Fibroblast of lung (primary cell): ENCODE results near the gene ANKRD52. TPM values are rescaled to one million over a fixed set of nuclear protein-coding genes. Genes with fewer than 3 reads are reported as not detected.

Experiments used
- DNase-seq, 2 donors: peaks; one replicate each; pipeline versions ENCODE4 v3.0.0 to v3.0.0-alpha.2; 2010; ENCODE audit warnings: low read depth in 2 of 2
- H2AFZ ChIP-seq: 2 replicates; pipeline ENCODE4 v1.5.1; 2012; ENCODE audit warnings: low read length, control low read depth, inconsistent platforms
- H3K27ac ChIP-seq: 2 replicates; pipeline ENCODE4 v1.5.1; 2011; ENCODE audit warnings: low read length, control low read depth; ENCODE audit not compliant: insufficient read depth
- H3K27me3 ChIP-seq: 2 replicates; pipeline ENCODE4 v1.5.1; 2011; ENCODE audit warnings: mild to moderate bottlenecking, low read length; ENCODE audit not compliant: control insufficient read depth, insufficient read depth
- H3K36me3 ChIP-seq: 2 replicates; pipeline ENCODE4 v1.5.1; 2011; ENCODE audit warnings: low read length; ENCODE audit not compliant: control insufficient read depth, insufficient read depth
- H3K4me1 ChIP-seq: 2 replicates; pipeline ENCODE4 v1.5.1; 2011; ENCODE audit warnings: low read length; ENCODE audit not compliant: control insufficient read depth, insufficient read depth; ENCODE audit errors: extremely low read depth
- H3K4me2 ChIP-seq: 2 replicates; pipeline ENCODE4 v1.5.1; 2011; ENCODE audit warnings: low read length, control low read depth; ENCODE audit not compliant: insufficient read depth; ENCODE audit errors: extremely low read depth
- H3K4me3 ChIP-seq, 4 experiments: fragments of 200-600 bp in 1 of 4; sonication (generic) in 1 of 4; replicated peaks in 1 of 4; 2 replicates each; pipeline ENCODE4 v1.5.1; 2011 to 2016; ENCODE audit warnings: low read length in 4 of 4, low read depth in 3 of 4, mild to moderate bottlenecking in 3 of 4, control low read depth in 2 of 4, inconsistent platforms in 1 of 4, mixed read lengths in 1 of 4; ENCODE audit not compliant: insufficient read depth in 1 of 4; ENCODE audit errors: control extremely low read depth in 1 of 4
- H3K79me2 ChIP-seq: 2 replicates; pipeline ENCODE4 v1.5.1; 2012; ENCODE audit warnings: mild to moderate bottlenecking, low read length, inconsistent platforms; ENCODE audit not compliant: control insufficient read depth, insufficient read depth
- H3K9ac ChIP-seq: 2 replicates; pipeline ENCODE4 v1.5.1; 2011; ENCODE audit warnings: mild to moderate bottlenecking, low read length, control low read depth; ENCODE audit not compliant: insufficient read depth
- H3K9me3 ChIP-seq: 2 replicates; pipeline ENCODE4 v1.5.1; 2012; ENCODE audit warnings: low read depth, low read length; ENCODE audit not compliant: control insufficient read depth, insufficient read depth
- H4K20me1 ChIP-seq: 2 replicates; pipeline ENCODE4 v1.5.1; 2011; ENCODE audit warnings: low read length; ENCODE audit not compliant: control insufficient read depth, insufficient read depth; ENCODE audit errors: extremely low read depth
- EZH2 ChIP-seq: IDR thresholded peaks from 2 replicates; pipeline ENCODE4 v1.5.1; 2012; ENCODE audit warnings: low read length, control low read depth, mild to moderate bottlenecking; ENCODE audit errors: missing control alignments
- polyA plus RNA-seq, 2 donors: library from polyadenylated mRNA; depleted of rRNA in 1 of 2; stranded (reverse) in 1 of 2; unstranded in 1 of 2; fragments of >200 nt; gene quantifications; 2 replicates each; pipeline ENCODE4 v1.2.1, GENCODE V29; 2011 to 2012; ENCODE audit warnings: missing spikeins in 1 of 2
- total RNA-seq: library from RNA; depleted of rRNA; stranded (reverse); fragments of >200 nt; gene quantifications from 2 replicates; pipeline ENCODE4 v1.2.1, GENCODE V29; 2014
- TF ChIP-seq, protein P1 (sequence below), 2 donors: IDR thresholded peaks in 1 of 2; conservative IDR thresholded peaks in 1 of 2; 1 replicate in 1 of 2; 2 replicates in 1 of 2; pipeline ENCODE4 v1.5.1; 2011 to 2012; ENCODE audit warnings: low read length in 2 of 2, control low read depth in 1 of 2, inconsistent platforms in 1 of 2, low read depth in 1 of 2, mild to moderate bottlenecking in 1 of 2

Gene ANKRD52
- total and polyA plus RNA-seq, 2 donors (not counting 1 experiment from before 2014, with no cell fraction given), result 12.2 to 14.9 TPM

DNA sequence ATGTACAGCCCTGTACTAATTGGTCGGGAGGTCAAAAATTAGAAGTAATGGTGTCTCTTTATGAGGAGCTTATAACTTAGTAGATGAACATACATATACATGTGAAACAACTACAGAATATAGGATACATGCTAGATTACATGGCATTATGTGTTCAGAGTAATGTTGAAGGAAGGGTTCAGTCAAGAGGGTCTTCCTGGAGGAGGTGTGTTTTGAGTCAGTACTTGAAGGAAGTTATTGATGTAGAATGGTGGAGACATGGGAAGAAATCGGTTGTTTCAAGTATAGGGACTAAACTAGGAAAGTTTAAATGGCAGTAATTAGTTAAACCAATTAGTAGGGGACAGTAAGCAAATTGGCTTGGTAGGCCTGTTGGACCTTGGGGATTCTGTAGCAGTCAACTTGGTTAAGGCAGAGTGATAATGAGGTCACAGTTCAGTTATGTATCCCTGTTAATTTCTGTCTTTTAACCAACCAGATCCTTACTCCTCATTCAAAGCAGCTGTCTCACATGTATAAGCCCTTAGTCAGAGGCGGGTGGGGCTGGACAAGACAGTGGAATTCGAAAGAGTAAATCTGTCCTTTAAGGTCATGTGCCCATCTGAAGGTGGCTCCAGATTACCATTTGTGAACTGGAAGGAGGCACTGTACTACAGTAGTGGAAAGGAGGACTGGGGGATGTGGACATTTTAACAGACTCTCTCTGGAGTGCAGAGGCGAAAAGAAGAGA lies 3.5 kb upstream of the ANKRD52 start:
- Histone ChIP-seq H4K20me1 (no peaks in the 10 kb centered on the region), H3K9ac (no peak overlapping the region), H3K4me1 (peaks cover 11% of the 10 kb centered on the region), H2AFZ (no peak overlapping the region), H3K4me2 (no peak overlapping the region), H3K79me2 (peaks cover 14% of the 10 kb centered on the region), H3K36me3 (no peaks in the 10 kb centered on the region), H3K27ac (peak overlapping the region; percentile 60), H3K4me3 (no peak overlapping the region), H3K9me3 (no peaks in the 10 kb centered on the region), H3K27me3 (no peaks in the 10 kb centered on the region)
- TF ChIP-seq EZH2, result no peak
- TF ChIP-seq, protein P1, sequence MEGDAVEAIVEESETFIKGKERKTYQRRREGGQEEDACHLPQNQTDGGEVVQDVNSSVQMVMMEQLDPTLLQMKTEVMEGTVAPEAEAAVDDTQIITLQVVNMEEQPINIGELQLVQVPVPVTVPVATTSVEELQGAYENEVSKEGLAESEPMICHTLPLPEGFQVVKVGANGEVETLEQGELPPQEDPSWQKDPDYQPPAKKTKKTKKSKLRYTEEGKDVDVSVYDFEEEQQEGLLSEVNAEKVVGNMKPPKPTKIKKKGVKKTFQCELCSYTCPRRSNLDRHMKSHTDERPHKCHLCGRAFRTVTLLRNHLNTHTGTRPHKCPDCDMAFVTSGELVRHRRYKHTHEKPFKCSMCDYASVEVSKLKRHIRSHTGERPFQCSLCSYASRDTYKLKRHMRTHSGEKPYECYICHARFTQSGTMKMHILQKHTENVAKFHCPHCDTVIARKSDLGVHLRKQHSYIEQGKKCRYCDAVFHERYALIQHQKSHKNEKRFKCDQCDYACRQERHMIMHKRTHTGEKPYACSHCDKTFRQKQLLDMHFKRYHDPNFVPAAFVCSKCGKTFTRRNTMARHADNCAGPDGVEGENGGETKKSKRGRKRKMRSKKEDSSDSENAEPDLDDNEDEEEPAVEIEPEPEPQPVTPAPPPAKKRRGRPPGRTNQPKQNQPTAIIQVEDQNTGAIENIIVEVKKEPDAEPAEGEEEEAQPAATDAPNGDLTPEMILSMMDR (conservative IDR thresholded peaks at IDR 0.05 in 1 of 2, IDR thresholded peaks at IDR 0.05 in 1 of 2; ENCODE audit: low read depth in 1 of 2, low read length in 2 of 2), result no peak
- peak; percentile 53 to 80 for DNase-seq

DNA sequence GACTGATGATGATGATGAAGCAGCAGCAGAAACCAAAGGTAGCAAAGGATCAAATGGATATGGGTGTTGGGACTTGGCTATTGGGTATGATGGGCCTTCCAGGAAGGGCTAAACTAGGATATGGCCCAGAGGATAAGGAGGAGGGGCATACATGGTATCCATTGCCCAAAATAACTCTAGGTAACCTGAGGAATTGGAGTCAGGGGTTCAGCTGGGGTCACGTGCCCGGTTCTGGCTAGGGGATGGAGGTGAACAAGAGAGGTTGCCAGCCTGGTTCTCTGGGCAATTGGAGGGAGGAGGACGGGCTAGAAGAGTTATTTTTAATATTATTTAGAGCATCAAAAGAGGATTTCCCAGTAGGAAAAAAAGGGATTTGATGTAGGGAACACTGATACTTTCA lies 2.7 kb upstream of the ANKRD52 start:
- Histone ChIP-seq H3K79me2 (peaks cover 21% of the 10 kb centered on the region), H4K20me1 (no peaks in the 10 kb centered on the region), H3K9me3 (no peaks in the 10 kb centered on the region), H2AFZ (no peak overlapping the region), H3K4me3 (no peak overlapping the region), H3K9ac (no peak overlapping the region), H3K4me1 (peaks cover 15% of the 10 kb centered on the region), H3K27me3 (no peaks in the 10 kb centered on the region), H3K4me2 (no peak overlapping the region), H3K36me3 (no peaks in the 10 kb centered on the region), H3K27ac (no peak overlapping the region)
- no peak for DNase-seq
- TF ChIP-seq, protein P1 (conservative IDR thresholded peaks at IDR 0.05 in 1 of 2, IDR thresholded peaks at IDR 0.05 in 1 of 2; ENCODE audit: low read depth in 1 of 2, low read length in 2 of 2), result no peak
- TF ChIP-seq EZH2, result no peak

DNA sequence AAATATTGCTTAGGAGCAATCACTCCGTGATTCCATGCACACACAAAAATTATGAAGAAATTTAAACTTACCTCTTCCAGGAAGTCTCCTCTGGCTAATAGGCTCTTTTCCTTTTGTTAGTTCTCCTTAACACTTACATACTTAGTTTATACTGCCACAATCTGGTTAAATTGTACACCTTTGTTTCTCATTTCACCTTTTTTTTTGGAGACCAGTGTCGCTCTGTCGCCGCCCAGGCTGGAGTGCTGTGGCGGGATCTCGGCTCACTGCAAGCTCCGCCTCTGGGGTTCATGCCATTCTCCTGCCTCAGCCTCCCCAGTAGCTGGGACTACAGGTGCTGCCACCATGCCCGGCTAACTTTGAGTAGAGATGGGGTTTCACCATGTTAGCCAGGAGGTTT lies 2.2 kb upstream of the ANKRD52 start:
- peaks cover 4% of the 10 kb centered on the region for H3K36me3 ChIP-seq
- H4K20me1 ChIP-seq, result no peaks in the 10 kb centered on the region
- H3K4me1 ChIP-seq, result peaks cover 15% of the 10 kb centered on the region
- H3K4me3 ChIP-seq, result no peak overlapping the region
- no peaks in the 10 kb centered on the region for H3K27me3 ChIP-seq
- H3K9me3 ChIP-seq, result no peaks in the 10 kb centered on the region
- no peak for DNase-seq
- H2AFZ ChIP-seq, result no peak overlapping the region
- H3K9ac ChIP-seq, result no peak overlapping the region
- peaks cover 25% of the 10 kb centered on the region for H3K79me2 ChIP-seq
- TF ChIP-seq, protein P1 (conservative IDR thresholded peaks at IDR 0.05 in 1 of 2, IDR thresholded peaks at IDR 0.05 in 1 of 2; ENCODE audit: low read depth in 1 of 2, low read length in 2 of 2), result no peak
- TF ChIP-seq EZH2, result no peak
- H3K4me2 ChIP-seq, result no peak overlapping the region
- no peak overlapping the region for H3K27ac ChIP-seq
